GM21723 (cell line): ENCODE measurements around the gene PARPBP.
"Not testable (repeated sequence)": the region's sequence is repeated elsewhere in the genome, so short reads cannot be mapped to it uniquely, and the experiment has no call there.

Experiments used
- ATAC-seq: cut with Tn5 transposase; IDR thresholded peaks from one replicate; pipeline ENCODE4 v1.9.1; 2021; ENCODE audit warnings: mild to moderate bottlenecking, moderate library complexity; ENCODE audit not compliant: unreplicated experiment

Gene PARPBP

GRCh38 chr12:102240859-102241258, 120.9 kb downstream of the PARPBP start:
- not testable (repeated sequence) for ATAC-seq
